HG03575 (cell line): ENCODE measurements around the gene FAIM2.
"Not testable (repeated sequence)": the region's sequence is repeated elsewhere in the genome, so short reads cannot be mapped to it uniquely, and the experiment has no call there.

ENCODE experiments used
- ATAC-seq: cut with Tn5 transposase; IDR thresholded peaks from one replicate; pipeline ENCODE4 v1.9.1; 2021; ENCODE audit not compliant: unreplicated experiment, insufficient number of reproducible peaks, low FRiP score; ENCODE audit errors: extremely low read depth

FAIM2 gene

GRCh38 chr12:49885663-49886461, 17.8 kb downstream of the FAIM2 start:
- ATAC-seq = no peak

- no peak for ATAC-seq
Measured at GRCh38 chr12:49885118-49885517, 18.6 kb downstream of the FAIM2 start.

- ATAC-seq = no peak
Measured at GRCh38 chr12:49882851-49883464, 20.7 kb downstream of the FAIM2 start.

- no peak for ATAC-seq
Measured at GRCh38 chr12:49882248-49882850, 21.4 kb downstream of the FAIM2 start.

GRCh38 chr12:49881415-49882247, 22.1 kb downstream of the FAIM2 start:
- ATAC-seq = no peak

GRCh38 chr12:49880756-49881414, 22.8 kb downstream of the FAIM2 start:
- no peak for ATAC-seq

GRCh38 chr12:49879065-49879464, 24.6 kb downstream of the FAIM2 start:
- not testable (repeated sequence) for ATAC-seq

GRCh38 chr12:49878021-49878420, 25.7 kb downstream of the FAIM2 start:
- no peak for ATAC-seq

GRCh38 chr12:49877066-49877465, 26.6 kb downstream of the FAIM2 start:
- ATAC-seq = no peak

GRCh38 chr12:49876070-49876469, 27.6 kb downstream of the FAIM2 start:
- ATAC-seq = no peak

- no peak for ATAC-seq
Measured at GRCh38 chr12:49875115-49875720, 28.5 kb downstream of the FAIM2 start.

- no peak for ATAC-seq
Measured at GRCh38 chr12:49874142-49874897, 29.4 kb downstream of the FAIM2 start.

- ATAC-seq = no peak
Measured at GRCh38 chr12:49873361-49873934, 30.3 kb downstream of the FAIM2 start.

GRCh38 chr12:49872781-49873181, 30.9 kb downstream of the FAIM2 start:
- ATAC-seq = no peak

GRCh38 chr12:49872381-49872780, 31.3 kb downstream of the FAIM2 start:
- ATAC-seq = no peak

GRCh38 chr12:49871811-49872251, 31.9 kb downstream of the FAIM2 start:
- not testable (repeated sequence) for ATAC-seq

GRCh38 chr12:49871263-49871561, 32.5 kb downstream of the FAIM2 start:
- no peak for ATAC-seq
